BE2C (cell line): ENCODE measurements around the gene NUSAP1.
"Not testable (repeated sequence)": the region's sequence is repeated elsewhere in the genome, so short reads cannot be mapped to it uniquely, and the experiment has no call there.

Experiments used
- DNase-seq: peaks from one replicate; pipeline ENCODE4 v3.0.0-alpha.2; 2020
- H3K27me3 ChIP-seq: fragments of 250-450 bp; sonication (Bioruptor Pico); 2 replicates; pipeline ENCODE4 v1.5.1; 2020; ENCODE audit warnings: mild to moderate bottlenecking
- H3K36me3 ChIP-seq: fragments of 250-450 bp; sonication (Bioruptor Pico); 2 replicates; pipeline ENCODE4 v1.5.1; 2020; ENCODE audit warnings: mild to moderate bottlenecking
- H3K4me1 ChIP-seq: fragments of 250-450 bp; sonication (Bioruptor Pico); 2 replicates; pipeline ENCODE4 v1.5.1; 2020
- H3K4me3 ChIP-seq: 2 replicates; pipeline ENCODE4 v1.5.1; 2011; ENCODE audit warnings: low read depth, low read length
- H3K9me3 ChIP-seq: fragments of 250-450 bp; sonication (Bioruptor Pico); 2 replicates; pipeline ENCODE4 v1.5.1; 2020
- TF ChIP-seq, protein P1 (sequence below): IDR thresholded peaks from 2 replicates; pipeline ENCODE4 v1.5.1; 2012; ENCODE audit warnings: mild to moderate bottlenecking, low read depth, low read length

The NUSAP1 gene

DNA sequence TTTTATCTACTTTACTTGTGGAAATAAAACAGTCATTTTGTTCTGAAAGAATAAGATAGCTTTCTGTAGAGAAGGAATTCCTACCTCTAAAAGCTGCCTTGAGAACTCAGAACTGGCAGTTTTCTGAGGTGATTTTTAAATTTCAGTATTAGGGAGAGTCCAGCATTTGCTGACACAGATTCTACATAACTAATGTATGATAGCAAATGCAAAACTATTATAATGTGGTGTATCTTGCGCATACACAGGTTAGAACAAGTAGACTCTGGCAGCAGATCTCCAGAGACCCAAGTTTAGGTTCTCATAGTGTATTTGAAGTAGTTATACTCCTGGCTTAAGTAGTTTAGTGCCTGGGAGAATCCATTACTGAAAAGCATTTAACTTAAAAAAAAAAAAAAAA is 31.1 kb upstream of the NUSAP1 start:
- Histone ChIP-seq H3K27me3 (no peaks in the 10 kb centered on the region), H3K9me3 (no peaks in the 10 kb centered on the region), H3K36me3 (peaks cover 47% of the 10 kb centered on the region), H3K4me1 (peaks cover 4% of the 10 kb centered on the region), H3K4me3 (no peak overlapping the region)
- TF ChIP-seq, protein P1, sequence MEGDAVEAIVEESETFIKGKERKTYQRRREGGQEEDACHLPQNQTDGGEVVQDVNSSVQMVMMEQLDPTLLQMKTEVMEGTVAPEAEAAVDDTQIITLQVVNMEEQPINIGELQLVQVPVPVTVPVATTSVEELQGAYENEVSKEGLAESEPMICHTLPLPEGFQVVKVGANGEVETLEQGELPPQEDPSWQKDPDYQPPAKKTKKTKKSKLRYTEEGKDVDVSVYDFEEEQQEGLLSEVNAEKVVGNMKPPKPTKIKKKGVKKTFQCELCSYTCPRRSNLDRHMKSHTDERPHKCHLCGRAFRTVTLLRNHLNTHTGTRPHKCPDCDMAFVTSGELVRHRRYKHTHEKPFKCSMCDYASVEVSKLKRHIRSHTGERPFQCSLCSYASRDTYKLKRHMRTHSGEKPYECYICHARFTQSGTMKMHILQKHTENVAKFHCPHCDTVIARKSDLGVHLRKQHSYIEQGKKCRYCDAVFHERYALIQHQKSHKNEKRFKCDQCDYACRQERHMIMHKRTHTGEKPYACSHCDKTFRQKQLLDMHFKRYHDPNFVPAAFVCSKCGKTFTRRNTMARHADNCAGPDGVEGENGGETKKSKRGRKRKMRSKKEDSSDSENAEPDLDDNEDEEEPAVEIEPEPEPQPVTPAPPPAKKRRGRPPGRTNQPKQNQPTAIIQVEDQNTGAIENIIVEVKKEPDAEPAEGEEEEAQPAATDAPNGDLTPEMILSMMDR = no peak
- no peak for DNase-seq

DNA sequence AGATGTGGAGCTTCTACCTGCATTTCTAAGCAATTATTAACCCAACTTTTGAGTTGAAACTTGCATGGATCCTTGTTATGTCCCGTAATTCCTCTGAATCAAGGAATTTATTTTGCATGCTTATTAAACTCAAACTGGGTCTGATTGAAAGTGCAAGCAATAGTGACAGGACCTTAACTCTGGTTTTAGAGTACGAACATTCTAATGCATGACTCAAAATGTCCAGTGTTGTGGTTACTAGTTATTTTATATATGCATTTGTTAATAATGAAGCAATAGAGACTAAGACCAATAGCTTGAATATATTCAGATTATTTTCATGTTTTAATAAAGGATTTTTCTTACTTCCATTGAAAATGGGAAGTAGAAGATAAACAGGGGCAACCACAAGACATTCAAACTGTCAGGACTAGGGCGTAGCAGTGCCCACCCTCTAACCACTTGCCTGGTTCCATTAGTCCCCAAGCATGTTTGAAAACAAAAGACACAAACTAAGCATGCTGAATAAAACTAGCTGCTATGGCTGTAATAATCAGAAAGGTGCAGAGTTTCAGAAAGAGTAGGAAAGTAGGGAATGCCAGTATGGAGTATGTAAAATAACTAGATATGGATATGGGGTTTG is 28.4 kb upstream of the NUSAP1 start:
- peaks cover 7% of the 10 kb centered on the region for H3K4me1 ChIP-seq
- H3K9me3 ChIP-seq = no peaks in the 10 kb centered on the region
- H3K4me3 ChIP-seq = no peak overlapping the region
- DNase-seq = no peak
- H3K36me3 ChIP-seq = peaks cover 26% of the 10 kb centered on the region
- TF ChIP-seq, protein P1 = no peak
- no peaks in the 10 kb centered on the region for H3K27me3 ChIP-seq

DNA sequence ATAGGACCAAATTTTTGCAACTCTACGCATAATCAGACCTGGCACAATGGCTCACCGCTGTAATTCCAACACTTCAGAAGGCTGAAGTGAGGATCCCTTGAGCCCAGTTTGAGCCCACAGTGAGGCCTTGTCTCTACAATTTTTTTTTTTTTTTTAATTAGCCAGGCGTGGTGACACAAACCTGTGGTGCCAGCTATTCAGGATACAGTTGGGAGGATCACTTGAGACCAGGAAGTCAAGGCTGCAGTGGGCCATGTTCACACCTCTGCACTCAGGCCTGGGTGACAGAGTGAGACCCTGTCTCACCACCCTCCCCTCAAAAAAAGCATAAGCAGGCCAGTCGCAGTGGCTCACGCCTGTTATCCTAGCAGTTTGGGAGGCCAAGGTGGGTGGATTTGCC is 25.0 kb upstream of the NUSAP1 start:
- Histone ChIP-seq H3K4me1 (peaks cover 7% of the 10 kb centered on the region), H3K27me3 (no peaks in the 10 kb centered on the region), H3K36me3 (peaks cover 14% of the 10 kb centered on the region), H3K9me3 (no peaks in the 10 kb centered on the region), H3K4me3 (no peak overlapping the region)
- TF ChIP-seq, protein P1 = no peak
- no peak for DNase-seq

DNA sequence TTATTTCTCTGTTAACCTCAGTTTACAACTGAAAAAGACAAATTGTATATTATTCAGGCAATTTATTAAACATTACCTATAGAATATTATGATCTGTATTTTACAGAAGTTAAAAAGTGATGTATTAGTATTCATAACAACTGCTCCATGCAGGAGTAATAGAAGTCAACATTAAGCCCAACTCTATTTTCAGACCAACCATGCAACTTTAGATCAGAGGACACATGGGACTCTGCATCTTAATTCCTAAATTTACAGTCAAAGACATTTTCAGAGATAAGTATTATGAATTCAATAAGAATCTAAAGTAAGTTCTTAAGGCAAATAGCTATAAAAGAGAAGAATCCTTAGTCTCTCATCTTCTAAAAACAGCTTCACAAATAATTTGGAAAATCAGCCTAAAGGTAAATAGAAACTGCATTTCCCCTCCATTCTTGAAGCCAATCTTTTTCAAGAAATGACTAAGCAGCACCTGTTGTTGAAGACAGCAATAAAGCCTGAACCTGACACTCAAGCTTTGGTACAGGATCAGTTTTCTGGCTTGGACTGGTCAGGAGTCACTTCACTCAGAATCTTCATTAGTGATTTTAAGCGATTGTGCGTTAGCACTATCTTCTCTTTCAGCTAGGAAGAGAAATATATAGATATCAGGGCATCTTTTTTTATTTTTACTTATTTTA is 23.3 kb upstream of the NUSAP1 start:
- peaks cover 24% of the 10 kb centered on the region for H3K36me3 ChIP-seq
- DNase-seq = no peak
- peaks cover 7% of the 10 kb centered on the region for H3K4me1 ChIP-seq
- H3K4me3 ChIP-seq = no peak overlapping the region
- H3K9me3 ChIP-seq = no peaks in the 10 kb centered on the region
- TF ChIP-seq, protein P1 = no peak
- H3K27me3 ChIP-seq = no peaks in the 10 kb centered on the region

DNA sequence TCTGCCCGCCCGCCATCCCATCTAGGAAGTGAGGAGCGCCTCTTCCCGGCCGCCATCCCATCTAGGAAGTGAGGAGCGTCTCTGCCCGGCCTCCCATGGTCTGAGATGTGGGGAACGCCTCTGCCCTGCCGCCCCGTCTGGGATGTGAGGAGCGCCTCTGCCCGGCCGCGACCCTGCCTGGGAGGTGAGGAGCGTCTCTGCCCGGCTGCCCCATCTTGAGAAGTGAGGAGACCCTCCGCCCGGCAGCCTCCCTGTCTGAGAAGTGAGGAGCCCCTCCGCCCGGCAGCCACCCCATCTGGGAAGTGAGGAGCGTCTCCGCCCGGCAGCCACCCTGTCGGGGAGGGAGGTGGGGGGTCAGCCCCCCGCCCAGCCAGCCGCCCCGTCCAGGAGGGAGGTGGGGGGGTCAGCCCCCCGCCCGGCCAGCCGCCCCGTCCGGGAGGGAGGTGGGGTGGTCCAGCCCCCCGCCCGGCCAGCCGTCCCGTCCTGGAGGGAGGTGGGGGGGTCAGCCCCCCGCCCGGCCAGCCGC is 11.8 kb upstream of the NUSAP1 start:
- H3K4me3 ChIP-seq, DNase-seq, H3K27me3 ChIP-seq, H3K4me1 ChIP-seq, H3K9me3 ChIP-seq, H3K36me3 ChIP-seq: not testable (repeated sequence)

DNA sequence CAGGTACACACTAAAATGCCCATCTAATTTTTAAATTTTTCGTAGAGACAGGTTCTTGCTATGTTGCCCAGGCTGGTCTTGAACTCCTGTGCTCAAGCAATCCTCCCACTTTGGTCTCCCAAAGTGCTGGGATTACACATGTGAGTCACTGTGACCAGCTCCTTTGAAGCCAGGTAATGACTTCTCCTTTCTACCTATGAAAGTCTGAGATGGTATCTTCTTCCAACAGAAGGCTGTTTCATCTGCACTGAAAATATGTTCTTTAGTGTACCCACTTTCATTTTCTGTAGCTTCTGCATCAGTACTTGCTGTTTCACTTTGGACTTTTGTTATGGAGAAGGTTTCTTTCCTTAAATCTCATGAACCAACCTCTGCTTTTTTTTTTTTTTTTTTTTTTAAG is 9.1 kb upstream of the NUSAP1 start:
- no peak for DNase-seq
- TF ChIP-seq, protein P1 = no peak
- H3K27me3 ChIP-seq = no peaks in the 10 kb centered on the region
- H3K9me3 ChIP-seq = no peaks in the 10 kb centered on the region
- H3K4me3 ChIP-seq = no peak overlapping the region
- no peaks in the 10 kb centered on the region for H3K4me1 ChIP-seq
- H3K36me3 ChIP-seq = no peaks in the 10 kb centered on the region
